Smooth muscle cell (in vitro differentiated cells): Measurements from ENCODE around the gene TBC1D25. TPM values are rescaled to one million over a fixed set of nuclear protein-coding genes. Genes with fewer than 3 reads are reported as not detected.

ENCODE experiments used
- DNase-seq: peaks from one replicate; lab custom pipeline; 2025; ENCODE audit not compliant: unreplicated experiment; lab: John Stamatoyannopoulos, UW
- H2AFZ ChIP-seq: fragments of 200-600 bp; sonication (generic); 2 replicates; pipeline ENCODE4 v1.6.0; 2016; ENCODE audit warnings: antibody characterized with exemption, low read depth, mild to moderate bottlenecking
- H3F3A ChIP-seq: fragments of 200-600 bp; sonication (generic); 2 replicates; pipeline ENCODE4 v1.6.0; 2017; ENCODE audit warnings: antibody characterized with exemption, low read depth
- H3K27ac ChIP-seq: fragments of 200-600 bp; sonication (generic); 2 replicates; pipeline ENCODE4 v1.5.1; 2016; ENCODE audit warnings: low read depth, mild to moderate bottlenecking
- H3K27me3 ChIP-seq: fragments of 200-600 bp; sonication (generic); 2 replicates; pipeline ENCODE4 v1.6.1; 2016; ENCODE audit warnings: low read depth, mild to moderate bottlenecking
- H3K36me3 ChIP-seq: fragments of 200-600 bp; sonication (generic); 2 replicates; pipeline ENCODE4 v1.5.1; 2016; ENCODE audit warnings: low read depth
- H3K4me1 ChIP-seq: fragments of 200-600 bp; sonication (generic); 2 replicates; pipeline ENCODE4 v1.5.1; 2016; ENCODE audit warnings: low read depth
- H3K4me2 ChIP-seq: fragments of 200-600 bp; sonication (generic); 2 replicates; pipeline ENCODE4 v1.6.0; 2016; ENCODE audit warnings: mild to moderate bottlenecking
- H3K4me3 ChIP-seq: fragments of 200-600 bp; sonication (generic); 2 replicates; pipeline ENCODE4 v1.5.1; 2016; ENCODE audit warnings: mild to moderate bottlenecking
- H3K79me2 ChIP-seq: fragments of 200-600 bp; sonication (generic); 2 replicates; pipeline ENCODE4 v1.6.0; 2016; ENCODE audit warnings: low read depth, mild to moderate bottlenecking
- H3K9ac ChIP-seq: fragments of 200-600 bp; sonication (generic); 2 replicates; pipeline ENCODE4 v1.6.0; 2016; ENCODE audit warnings: low read depth
- H3K9me3 ChIP-seq: fragments of 200-600 bp; sonication (generic); replicated peaks from 2 replicates; pipeline ENCODE4 v1.5.1; 2016; ENCODE audit warnings: low read depth
- H4K20me1 ChIP-seq: fragments of 200-600 bp; sonication (generic); 2 replicates; pipeline ENCODE4 v1.6.0; 2016; ENCODE audit warnings: low read depth
- WGBS: methylation state at CpG from one replicate; pipeline ENCODE4 v1.1.7; 2016; ENCODE audit warnings: low lambda C conversion rate; 5-methylcytosine and 5-hydroxymethylcytosine counted together
- polyA plus RNA-seq: library from polyadenylated mRNA; unstranded; fragments of >200 nt; fragmentation: Nextera tagmentation; extraction: Ambion mirVana; gene quantifications from 2 replicates; pipeline ENCODE4 v1.2.1, GENCODE V29; 2016
- small RNA-seq: library from RNA; depleted of rRNA; stranded (forward); fragments of <200 nt; gene quantifications from one replicate; pipeline ENCODE3, GENCODE V24; 2014
- total RNA-seq: library from RNA; depleted of rRNA; stranded (reverse); fragments of >200 nt; gene quantifications from 2 replicates; pipeline ENCODE4 v1.2.3, GENCODE V29; 2014
- TF ChIP-seq, protein P1 (sequence below): fragments of 200-600 bp; sonication (generic); IDR thresholded peaks from 2 replicates; pipeline ENCODE4 v1.5.1; 2017; ENCODE audit warnings: borderline replicate concordance, mild to moderate bottlenecking, antibody characterized with exemption; ENCODE audit not compliant: insufficient read depth, poor library complexity, severe bottlenecking

TBC1D25 gene
- total and polyA plus RNA-seq, 2 experiments from 2014 or later = 3.8 to 9.7 TPM

DNA sequence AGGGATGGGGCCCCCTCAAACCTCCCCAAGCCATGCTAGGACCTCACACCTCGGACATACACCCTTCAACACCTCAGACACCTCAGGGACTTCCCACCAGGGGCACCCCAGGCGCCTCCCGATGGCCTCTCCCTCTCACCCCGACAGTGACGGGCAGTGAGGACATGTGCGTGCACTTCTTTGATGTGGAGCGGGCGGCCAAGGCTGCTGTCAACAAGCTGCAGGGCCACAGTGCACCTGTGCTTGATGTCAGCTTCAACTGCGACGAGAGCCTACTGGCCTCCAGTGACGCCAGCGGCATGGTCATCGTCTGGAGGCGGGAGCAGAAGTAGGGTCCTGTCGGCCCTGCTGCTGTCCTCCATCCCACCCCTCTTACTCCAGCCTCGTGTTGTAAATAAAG, 65.2 kb downstream of the TBC1D25 start:
- Histone ChIP-seq H3K9ac (no peak overlapping the region), H3K27me3 (no peaks in the 10 kb centered on the region), H3K4me3 (no peak overlapping the region), H3F3A (no peaks in the 10 kb centered on the region), H3K4me2 (no peak overlapping the region), H3K4me1 (no peaks in the 10 kb centered on the region), H3K79me2 (no peaks in the 10 kb centered on the region), H3K9me3 (no peaks in the 10 kb centered on the region), H4K20me1 (no peaks in the 10 kb centered on the region), H3K36me3 (no peaks in the 10 kb centered on the region), H2AFZ (no peak overlapping the region), H3K27ac (no peak overlapping the region)
- TF ChIP-seq, protein P1, sequence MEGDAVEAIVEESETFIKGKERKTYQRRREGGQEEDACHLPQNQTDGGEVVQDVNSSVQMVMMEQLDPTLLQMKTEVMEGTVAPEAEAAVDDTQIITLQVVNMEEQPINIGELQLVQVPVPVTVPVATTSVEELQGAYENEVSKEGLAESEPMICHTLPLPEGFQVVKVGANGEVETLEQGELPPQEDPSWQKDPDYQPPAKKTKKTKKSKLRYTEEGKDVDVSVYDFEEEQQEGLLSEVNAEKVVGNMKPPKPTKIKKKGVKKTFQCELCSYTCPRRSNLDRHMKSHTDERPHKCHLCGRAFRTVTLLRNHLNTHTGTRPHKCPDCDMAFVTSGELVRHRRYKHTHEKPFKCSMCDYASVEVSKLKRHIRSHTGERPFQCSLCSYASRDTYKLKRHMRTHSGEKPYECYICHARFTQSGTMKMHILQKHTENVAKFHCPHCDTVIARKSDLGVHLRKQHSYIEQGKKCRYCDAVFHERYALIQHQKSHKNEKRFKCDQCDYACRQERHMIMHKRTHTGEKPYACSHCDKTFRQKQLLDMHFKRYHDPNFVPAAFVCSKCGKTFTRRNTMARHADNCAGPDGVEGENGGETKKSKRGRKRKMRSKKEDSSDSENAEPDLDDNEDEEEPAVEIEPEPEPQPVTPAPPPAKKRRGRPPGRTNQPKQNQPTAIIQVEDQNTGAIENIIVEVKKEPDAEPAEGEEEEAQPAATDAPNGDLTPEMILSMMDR = no peak
- no peak for DNase-seq
- WGBS = 88% methylated on average over 16 of the region's 16 CpGs

DNA sequence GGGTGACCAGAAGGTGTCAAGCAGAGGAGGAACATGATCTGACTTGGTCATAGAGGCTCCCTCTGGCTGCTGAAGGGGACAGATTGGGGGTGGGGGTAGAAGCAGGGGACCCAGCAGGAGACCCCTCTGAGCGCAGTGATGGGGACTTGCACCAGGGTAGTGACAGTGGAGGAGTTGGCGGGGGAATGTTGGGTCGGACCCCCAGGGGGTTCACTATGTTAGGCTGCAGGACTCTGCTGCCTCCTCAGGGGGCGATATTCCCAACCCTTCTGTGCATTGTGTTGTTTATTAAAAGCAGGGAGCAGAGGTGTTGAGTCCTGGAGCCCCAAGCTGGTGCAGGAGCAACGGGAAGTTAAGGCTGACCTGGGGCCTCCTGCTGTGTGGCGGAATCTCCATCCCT, 66.6 kb downstream of the TBC1D25 start:
- no peak for DNase-seq
- Histone ChIP-seq H3K4me2 (no peak overlapping the region), H3K9ac (no peak overlapping the region), H3F3A (no peaks in the 10 kb centered on the region), H3K4me3 (no peak overlapping the region), H3K79me2 (no peaks in the 10 kb centered on the region), H2AFZ (no peak overlapping the region), H3K27me3 (no peaks in the 10 kb centered on the region), H3K9me3 (no peaks in the 10 kb centered on the region), H3K4me1 (no peaks in the 10 kb centered on the region), H4K20me1 (no peaks in the 10 kb centered on the region), H3K27ac (no peak overlapping the region), H3K36me3 (no peaks in the 10 kb centered on the region)
- WGBS = 78% methylated on average over 6 of the region's 6 CpGs
- TF ChIP-seq, protein P1 = no peak

DNA sequence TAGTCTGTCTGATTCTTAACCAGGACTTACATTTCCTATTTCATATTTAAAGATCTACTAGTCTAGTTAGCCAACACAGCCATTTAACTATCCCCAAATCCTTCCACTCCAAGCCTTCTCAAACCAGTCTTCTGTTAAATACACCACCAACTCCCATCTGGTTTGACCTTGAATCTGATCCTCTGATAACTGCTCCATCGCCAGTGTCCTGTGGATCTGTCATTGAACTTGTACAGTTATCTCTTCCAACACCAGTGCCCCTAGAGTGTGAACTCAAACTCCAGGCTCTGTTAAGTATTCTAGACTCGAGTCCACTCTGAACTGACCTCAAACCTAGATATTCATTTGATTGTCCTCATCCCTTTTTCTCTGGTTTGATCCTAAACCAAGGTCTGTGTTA, 72.2 kb downstream of the TBC1D25 start:
- H3K4me3 ChIP-seq = no peak overlapping the region
- H3K79me2 ChIP-seq = no peaks in the 10 kb centered on the region
- no peaks in the 10 kb centered on the region for H3F3A ChIP-seq
- no peaks in the 10 kb centered on the region for H3K27me3 ChIP-seq
- no peak overlapping the region for H3K9ac ChIP-seq
- no peak for DNase-seq
- H3K27ac ChIP-seq = no peak overlapping the region
- H4K20me1 ChIP-seq = no peaks in the 10 kb centered on the region
- no peaks in the 10 kb centered on the region for H3K9me3 ChIP-seq
- H2AFZ ChIP-seq = no peak overlapping the region
- no peaks in the 10 kb centered on the region for H3K4me1 ChIP-seq
- no peak overlapping the region for H3K4me2 ChIP-seq
- WGBS = 61% methylated on average over 2 of the region's 2 CpGs
- H3K36me3 ChIP-seq = no peaks in the 10 kb centered on the region
- TF ChIP-seq, protein P1 = no peak

Small RNAs within 50 kb of the gene (small RNA-seq; reads per million reads assigned to genes)
- not detected for gene MRPL32P1

Other genes with a start within 250 kb of the TBC1D25 start
- gene SSX3, start 183.0 kb upstream of the TBC1D25 start, total RNA-seq = not detected in 2 replicates
- not detected in 2 replicates for gene SSX3, start 183.0 kb upstream of the TBC1D25 start, polyA plus RNA-seq
- not detected in 2 replicates for gene SSX4, start 156.2 kb upstream of the TBC1D25 start, total RNA-seq
- not detected in 2 replicates for gene SSX4, start 156.2 kb upstream of the TBC1D25 start, polyA plus RNA-seq
- gene SSX4B, start 127.8 kb upstream of the TBC1D25 start, total RNA-seq = not detected in 2 replicates
- not detected in 2 replicates for gene SSX4B, start 127.8 kb upstream of the TBC1D25 start, polyA plus RNA-seq
- 69.4 and 79.0 TPM in 2 replicates for gene SLC38A5, start 69.5 kb upstream of the TBC1D25 start, total RNA-seq
- gene SLC38A5, start 69.5 kb upstream of the TBC1D25 start, polyA plus RNA-seq = 68.7 and 88.7 TPM in 2 replicates
- gene FTSJ1, start 63.5 kb upstream of the TBC1D25 start, total RNA-seq = 60.6 and 78.9 TPM in 2 replicates
- 80.8 and 82.4 TPM in 2 replicates for gene FTSJ1, start 63.5 kb upstream of the TBC1D25 start, polyA plus RNA-seq
- 25.1 and 25.5 TPM in 2 replicates for gene PORCN, start 30.7 kb upstream of the TBC1D25 start, total RNA-seq
- 14.8 and 23.2 TPM in 2 replicates for gene PORCN, start 30.7 kb upstream of the TBC1D25 start, polyA plus RNA-seq
- gene EBP, start 17.9 kb upstream of the TBC1D25 start, total RNA-seq = 49.1 and 63.0 TPM in 2 replicates
- 85.5 and 99.8 TPM in 2 replicates for gene EBP, start 17.9 kb upstream of the TBC1D25 start, polyA plus RNA-seq
- gene RBM3, start 34.8 kb downstream of the TBC1D25 start, total RNA-seq = 110 and 156 TPM in 2 replicates
- 111 and 116 TPM in 2 replicates for gene RBM3, start 34.8 kb downstream of the TBC1D25 start, polyA plus RNA-seq
- 46.9 and 55.3 TPM in 2 replicates for gene WDR13, start 57.8 kb downstream of the TBC1D25 start, total RNA-seq
- gene WDR13, start 57.8 kb downstream of the TBC1D25 start, polyA plus RNA-seq = 113 and 133 TPM in 2 replicates
- gene WAS, start 144.1 kb downstream of the TBC1D25 start, total RNA-seq = 0.54 and 2.5 TPM in 2 replicates
- gene WAS, start 144.1 kb downstream of the TBC1D25 start, polyA plus RNA-seq = 0.15 and 0.24 TPM in 2 replicates
- gene SUV39H1, start 157.0 kb downstream of the TBC1D25 start, total RNA-seq = 2.6 and 2.7 TPM in 2 replicates
- 5.6 and 7.7 TPM in 2 replicates for gene SUV39H1, start 157.0 kb downstream of the TBC1D25 start, polyA plus RNA-seq
- gene GLOD5, start 222.0 kb downstream of the TBC1D25 start, total RNA-seq = not detected in 2 replicates
- gene GLOD5, start 222.0 kb downstream of the TBC1D25 start, polyA plus RNA-seq = not detected in 2 replicates
- not detected in 2 replicates for gene GATA1, start 246.9 kb downstream of the TBC1D25 start, total RNA-seq
- gene GATA1, start 246.9 kb downstream of the TBC1D25 start, polyA plus RNA-seq = not detected in 2 replicates